ENCODE results near the gene GPR84.

Gene GPR84

DNA sequence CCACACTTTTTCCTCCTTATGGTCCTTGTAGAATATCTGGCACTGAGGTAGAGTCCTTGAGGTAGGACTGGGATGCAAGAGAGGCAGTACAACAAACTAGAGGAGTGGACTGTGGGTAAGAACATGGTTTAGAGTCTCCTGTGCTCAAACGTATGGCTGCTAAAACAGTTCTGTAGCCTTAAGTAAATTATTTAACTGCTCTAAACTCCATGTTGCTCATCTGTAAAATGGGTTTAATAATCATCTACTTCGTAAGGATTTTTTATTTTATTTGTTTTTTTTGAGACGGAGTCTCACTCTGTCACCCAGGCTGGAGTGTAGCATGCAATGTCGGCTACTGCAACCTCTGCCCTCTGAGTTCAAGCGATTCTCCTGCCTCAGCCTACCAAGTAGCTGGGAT is 42.9 kb downstream of the GPR84 start:
- no peak for DNase-seq

Data from COR-L47 (cell line).